ENCODE data around the gene MUC5AC. TPM values are rescaled to one million over a fixed set of nuclear protein-coding genes. Genes with fewer than 3 reads are reported as not detected.

Gene MUC5AC
- total RNA-seq, 2 experiments from 2014 or later, result not detected

- Mint-ChIP-seq H3K27ac (no peak overlapping the region), H3K9me3 (no peaks in the 10 kb centered on the region), H3K27me3 (no peaks in the 10 kb centered on the region), H3K4me1 (ENCODE audit: low read depth) (no peaks in the 10 kb centered on the region), H3K36me3 (ENCODE audit: low read depth) (no peaks in the 10 kb centered on the region), H3K4me3 (no peak overlapping the region)
- intact Hi-C loops (cut with micrococcal nuclease), result no loop called here
- DNase-seq, result no peak
- no peak for ATAC-seq
- ChIA-PET CTCF (no interaction called here), POLR2A (no interaction called here)
- TF ChIP-seq CTCF (IDR thresholded peaks at IDR 0.05), result no peak
These were observed 78.8 kb downstream of the MUC5AC start for GRCh38 chr11:1236316-1237127.

- Mint-ChIP-seq H3K27ac (no peak overlapping the region), H3K4me1 (ENCODE audit: low read depth) (no peaks in the 10 kb centered on the region), H3K9me3 (no peaks in the 10 kb centered on the region), H3K36me3 (ENCODE audit: low read depth) (no peaks in the 10 kb centered on the region), H3K4me3 (no peak overlapping the region), H3K27me3 (no peaks in the 10 kb centered on the region)
- TF ChIP-seq CTCF (IDR thresholded peaks at IDR 0.05), result no peak
- intact Hi-C loops (cut with micrococcal nuclease), result no loop called here
- POLR2A ChIA-PET, result no interaction called here
- ATAC-seq, result no peak
- no peak for DNase-seq
- CTCF ChIA-PET, result no interaction called here
These were observed 79.4 kb downstream of the MUC5AC start for GRCh38 chr11:1237128-1237580.

GRCh38 chr11:1237851-1238250 is 80.1 kb downstream of the MUC5AC start:
- no peak for TF ChIP-seq CTCF (IDR thresholded peaks at IDR 0.05)
- ChIA-PET CTCF (no interaction called here), POLR2A (no interaction called here)
- Mint-ChIP-seq H3K27ac (no peak overlapping the region), H3K27me3 (no peaks in the 10 kb centered on the region), H3K4me1 (ENCODE audit: low read depth) (no peaks in the 10 kb centered on the region), H3K9me3 (no peaks in the 10 kb centered on the region), H3K4me3 (no peak overlapping the region), H3K36me3 (ENCODE audit: low read depth) (no peaks in the 10 kb centered on the region)
- intact Hi-C loops (cut with micrococcal nuclease), result no loop called here
- DNase-seq, result no peak
- no peak for ATAC-seq

- no peak overlapping the region for H3K27ac Mint-ChIP-seq
- intact Hi-C loops (cut with micrococcal nuclease), result no loop called here
- ChIA-PET CTCF (no interaction called here), POLR2A (no interaction called here)
- no peak overlapping the region for H3K4me3 Mint-ChIP-seq
- no peaks in the 10 kb centered on the region for H3K27me3 Mint-ChIP-seq
- DNase-seq (no peak), ATAC-seq (no peak)
- no peak for TF ChIP-seq CTCF (IDR thresholded peaks at IDR 0.05)
- H3K4me1 Mint-ChIP-seq (ENCODE audit: low read depth), result no peaks in the 10 kb centered on the region
- no peaks in the 10 kb centered on the region for H3K36me3 Mint-ChIP-seq (ENCODE audit: low read depth)
- no peaks in the 10 kb centered on the region for H3K9me3 Mint-ChIP-seq
These were observed 81.2 kb downstream of the MUC5AC start for GRCh38 chr11:1238767-1239595.

- CTCF ChIA-PET, result no interaction called here
- no peak overlapping the region for H3K4me3 Mint-ChIP-seq
- POLR2A ChIA-PET, result no interaction called here
- no peak overlapping the region for H3K27ac Mint-ChIP-seq
- H3K9me3 Mint-ChIP-seq, result no peaks in the 10 kb centered on the region
- intact Hi-C loops (cut with micrococcal nuclease), result no loop called here
- no peaks in the 10 kb centered on the region for H3K4me1 Mint-ChIP-seq (ENCODE audit: low read depth)
- no peak for DNase-seq
- H3K27me3 Mint-ChIP-seq, result no peaks in the 10 kb centered on the region
- no peak for TF ChIP-seq CTCF (IDR thresholded peaks at IDR 0.05)
- ATAC-seq, result no peak
- H3K36me3 Mint-ChIP-seq (ENCODE audit: low read depth), result no peaks in the 10 kb centered on the region
These were observed 81.9 kb downstream of the MUC5AC start for GRCh38 chr11:1239596-1240205.

Measured in activated CD8-positive, alpha-beta T cell treated with anti-CD3 and anti-CD28 coated beads for 36 hours (primary cell).